ENCODE results near the gene TES.

The TES gene

GRCh38 chr7:116277070-116277469 lies 66.7 kb downstream of the TES start:
- Histone ChIP-seq H3K4me1 (ENCODE audit: control insufficient read depth, low read depth, low read length) (no peaks in the 10 kb centered on the region), H3K79me1 (ENCODE audit: low read length) (no peaks in the 10 kb centered on the region), H2BK15ac (replicated peaks; ENCODE audit: low read depth) (no peak overlapping the region), H3K27ac (ENCODE audit: low read depth, low read length) (no peak overlapping the region), H2AK5ac (ENCODE audit: low read length) (no peak overlapping the region), H4K8ac (ENCODE audit: low read depth, low read length) (no peak overlapping the region), H3K27me3 (ENCODE audit: insufficient read depth, low read length, poor library complexity) (no peaks in the 10 kb centered on the region), H3K18ac (ENCODE audit: low read length) (no peak overlapping the region), H3K23ac (ENCODE audit: low read length) (no peak overlapping the region), H3K4me3 (ENCODE audit: low read length) (no peak overlapping the region), H3K79me2 (ENCODE audit: control insufficient read depth, insufficient read depth, low read length) (no peaks in the 10 kb centered on the region), H4K5ac (ENCODE audit: low read length) (no peak overlapping the region), H2BK5ac (ENCODE audit: low read length) (no peak overlapping the region), H3K4me2 (ENCODE audit: low read length) (no peak overlapping the region), H3K56ac (ENCODE audit: low read length) (no peak overlapping the region), H3K4ac (ENCODE audit: low read depth, low read length) (no peak overlapping the region), H3K9ac (ENCODE audit: low read length) (no peak overlapping the region), H3K36me3 (ENCODE audit: control insufficient read depth, insufficient read depth, low read length) (no peaks in the 10 kb centered on the region), H2BK120ac (ENCODE audit: low read depth, low read length) (no peak overlapping the region)
- DNase-seq, result no peak

- H2BK15ac ChIP-seq (replicated peaks; ENCODE audit: low read depth), result no peak overlapping the region
- no peak overlapping the region for H4K8ac ChIP-seq (ENCODE audit: low read depth, low read length)
- no peak overlapping the region for H3K56ac ChIP-seq (ENCODE audit: low read length)
- H2BK5ac ChIP-seq (ENCODE audit: low read length), result no peak overlapping the region
- H4K5ac ChIP-seq (ENCODE audit: low read length), result no peak overlapping the region
- no peak overlapping the region for H3K9ac ChIP-seq (ENCODE audit: low read length)
- no peak for DNase-seq
- H3K4me1 ChIP-seq (ENCODE audit: control insufficient read depth, low read depth, low read length), result no peaks in the 10 kb centered on the region
- no peaks in the 10 kb centered on the region for H3K79me1 ChIP-seq (ENCODE audit: low read length)
- no peak overlapping the region for H3K4me3 ChIP-seq (ENCODE audit: low read length)
- H3K18ac ChIP-seq (ENCODE audit: low read length), result no peak overlapping the region
- H3K4ac ChIP-seq (ENCODE audit: low read depth, low read length), result no peak overlapping the region
- no peaks in the 10 kb centered on the region for H3K36me3 ChIP-seq (ENCODE audit: control insufficient read depth, insufficient read depth, low read length)
- H2AK5ac ChIP-seq (ENCODE audit: low read length), result no peak overlapping the region
- H3K27ac ChIP-seq (ENCODE audit: low read depth, low read length), result no peak overlapping the region
- no peaks in the 10 kb centered on the region for H3K27me3 ChIP-seq (ENCODE audit: insufficient read depth, low read length, poor library complexity)
- no peak overlapping the region for H3K4me2 ChIP-seq (ENCODE audit: low read length)
- H3K79me2 ChIP-seq (ENCODE audit: control insufficient read depth, insufficient read depth, low read length), result no peaks in the 10 kb centered on the region
- H2BK120ac ChIP-seq (ENCODE audit: low read depth, low read length), result no peak overlapping the region
- H3K23ac ChIP-seq (ENCODE audit: low read length), result no peak overlapping the region
These were observed 68.9 kb downstream of the TES start for GRCh38 chr7:116279217-116279616.

- no peak overlapping the region for H2BK5ac ChIP-seq (ENCODE audit: low read length)
- H3K27me3 ChIP-seq (ENCODE audit: insufficient read depth, low read length, poor library complexity), result no peaks in the 10 kb centered on the region
- H3K79me2 ChIP-seq (ENCODE audit: control insufficient read depth, insufficient read depth, low read length), result no peaks in the 10 kb centered on the region
- H3K36me3 ChIP-seq (ENCODE audit: control insufficient read depth, insufficient read depth, low read length), result no peaks in the 10 kb centered on the region
- no peak overlapping the region for H3K4ac ChIP-seq (ENCODE audit: low read depth, low read length)
- H4K8ac ChIP-seq (ENCODE audit: low read depth, low read length), result no peak overlapping the region
- no peak overlapping the region for H2BK120ac ChIP-seq (ENCODE audit: low read depth, low read length)
- no peak overlapping the region for H3K18ac ChIP-seq (ENCODE audit: low read length)
- no peaks in the 10 kb centered on the region for H3K4me1 ChIP-seq (ENCODE audit: control insufficient read depth, low read depth, low read length)
- H3K56ac ChIP-seq (ENCODE audit: low read length), result no peak overlapping the region
- no peak overlapping the region for H2AK5ac ChIP-seq (ENCODE audit: low read length)
- WGBS (ENCODE audit: extremely low coverage, insufficient coverage, low lambda C conversion rate), result no CpG with 5 or more reads among the region's 2 CpGs
- no peak overlapping the region for H4K5ac ChIP-seq (ENCODE audit: low read length)
- no peak overlapping the region for H3K27ac ChIP-seq (ENCODE audit: low read depth, low read length)
- no peak overlapping the region for H3K4me2 ChIP-seq (ENCODE audit: low read length)
- H2BK15ac ChIP-seq (replicated peaks; ENCODE audit: low read depth), result no peak overlapping the region
- no peak overlapping the region for H3K9ac ChIP-seq (ENCODE audit: low read length)
- no peak overlapping the region for H3K4me3 ChIP-seq (ENCODE audit: low read length)
- no peak overlapping the region for H3K23ac ChIP-seq (ENCODE audit: low read length)
- no peaks in the 10 kb centered on the region for H3K79me1 ChIP-seq (ENCODE audit: low read length)
- no peak for DNase-seq
These were observed 70.5 kb downstream of the TES start for GRCh38 chr7:116280803-116281202.

GRCh38 chr7:116283595-116284204 lies 73.4 kb downstream of the TES start:
- Histone ChIP-seq H4K8ac (ENCODE audit: low read depth, low read length) (no peak overlapping the region), H3K9ac (ENCODE audit: low read length) (no peak overlapping the region), H3K79me1 (ENCODE audit: low read length) (no peaks in the 10 kb centered on the region)

GRCh38 chr7:116284390-116284789 lies 74.1 kb downstream of the TES start:
- H2BK5ac ChIP-seq (ENCODE audit: low read length), result no peak overlapping the region
- H3K9ac ChIP-seq (ENCODE audit: low read length), result no peak overlapping the region
- no peak overlapping the region for H3K4me2 ChIP-seq (ENCODE audit: low read length)
- H3K4me3 ChIP-seq (ENCODE audit: low read length), result no peak overlapping the region
- no peaks in the 10 kb centered on the region for H3K36me3 ChIP-seq (ENCODE audit: control insufficient read depth, insufficient read depth, low read length)
- no peak overlapping the region for H4K8ac ChIP-seq (ENCODE audit: low read depth, low read length)
- H2BK15ac ChIP-seq (replicated peaks; ENCODE audit: low read depth), result no peak overlapping the region
- H3K56ac ChIP-seq (ENCODE audit: low read length), result no peak overlapping the region
- H3K27me3 ChIP-seq (ENCODE audit: insufficient read depth, low read length, poor library complexity), result no peaks in the 10 kb centered on the region
- H3K79me2 ChIP-seq (ENCODE audit: control insufficient read depth, insufficient read depth, low read length), result no peaks in the 10 kb centered on the region
- WGBS (ENCODE audit: extremely low coverage, insufficient coverage, low lambda C conversion rate), result no CpG with 5 or more reads among the region's 3 CpGs
- H3K18ac ChIP-seq (ENCODE audit: low read length), result no peak overlapping the region
- H4K5ac ChIP-seq (ENCODE audit: low read length), result no peak overlapping the region
- no peaks in the 10 kb centered on the region for H3K4me1 ChIP-seq (ENCODE audit: control insufficient read depth, low read depth, low read length)
- H2AK5ac ChIP-seq (ENCODE audit: low read length), result no peak overlapping the region
- H3K4ac ChIP-seq (ENCODE audit: low read depth, low read length), result no peak overlapping the region
- H3K79me1 ChIP-seq (ENCODE audit: low read length), result no peaks in the 10 kb centered on the region
- no peak for DNase-seq
- H3K27ac ChIP-seq (ENCODE audit: low read depth, low read length), result no peak overlapping the region
- no peak overlapping the region for H2BK120ac ChIP-seq (ENCODE audit: low read depth, low read length)
- no peak overlapping the region for H3K23ac ChIP-seq (ENCODE audit: low read length)

More at GRCh38 chr7:116283595-116284204, 73.4 kb downstream of the TES start:
- no peak overlapping the region for H3K18ac ChIP-seq (ENCODE audit: low read length)
- no peaks in the 10 kb centered on the region for H3K27me3 ChIP-seq (ENCODE audit: insufficient read depth, low read length, poor library complexity)
- H3K4ac ChIP-seq (ENCODE audit: low read depth, low read length), result no peak overlapping the region
- H3K56ac ChIP-seq (ENCODE audit: low read length), result no peak overlapping the region
- H3K4me3 ChIP-seq (ENCODE audit: low read length), result no peak overlapping the region
- H2BK120ac ChIP-seq (ENCODE audit: low read depth, low read length), result no peak overlapping the region
- H3K4me1 ChIP-seq (ENCODE audit: control insufficient read depth, low read depth, low read length), result no peaks in the 10 kb centered on the region
- H3K4me2 ChIP-seq (ENCODE audit: low read length), result no peak overlapping the region
- no peak for DNase-seq
- no peak overlapping the region for H2BK15ac ChIP-seq (replicated peaks; ENCODE audit: low read depth)
- H2BK5ac ChIP-seq (ENCODE audit: low read length), result no peak overlapping the region
- H3K79me2 ChIP-seq (ENCODE audit: control insufficient read depth, insufficient read depth, low read length), result no peaks in the 10 kb centered on the region
- H4K5ac ChIP-seq (ENCODE audit: low read length), result no peak overlapping the region
- no peak overlapping the region for H3K23ac ChIP-seq (ENCODE audit: low read length)
- WGBS (ENCODE audit: extremely low coverage, insufficient coverage, low lambda C conversion rate), result no CpG with 5 or more reads among the region's 3 CpGs
- no peak overlapping the region for H2AK5ac ChIP-seq (ENCODE audit: low read length)
- H3K27ac ChIP-seq (ENCODE audit: low read depth, low read length), result no peak overlapping the region
- no peaks in the 10 kb centered on the region for H3K36me3 ChIP-seq (ENCODE audit: control insufficient read depth, insufficient read depth, low read length)

GRCh38 chr7:116285252-116285651 lies 74.9 kb downstream of the TES start:
- H4K8ac ChIP-seq (ENCODE audit: low read depth, low read length), result no peak overlapping the region
- H2AK5ac ChIP-seq (ENCODE audit: low read length), result no peak overlapping the region
- no peaks in the 10 kb centered on the region for H3K79me1 ChIP-seq (ENCODE audit: low read length)
- DNase-seq, result no peak
- H3K9ac ChIP-seq (ENCODE audit: low read length), result no peak overlapping the region
- H3K4me2 ChIP-seq (ENCODE audit: low read length), result no peak overlapping the region
- H3K4me1 ChIP-seq (ENCODE audit: control insufficient read depth, low read depth, low read length), result no peaks in the 10 kb centered on the region
- H3K27ac ChIP-seq (ENCODE audit: low read depth, low read length), result no peak overlapping the region
- no peaks in the 10 kb centered on the region for H3K36me3 ChIP-seq (ENCODE audit: control insufficient read depth, insufficient read depth, low read length)
- H2BK15ac ChIP-seq (replicated peaks; ENCODE audit: low read depth), result no peak overlapping the region
- H2BK5ac ChIP-seq (ENCODE audit: low read length), result no peak overlapping the region
- no peak overlapping the region for H3K56ac ChIP-seq (ENCODE audit: low read length)
- H3K4me3 ChIP-seq (ENCODE audit: low read length), result no peak overlapping the region
- no peak overlapping the region for H3K4ac ChIP-seq (ENCODE audit: low read depth, low read length)
- no CpG with 5 or more reads among the region's 1 CpG for WGBS (ENCODE audit: extremely low coverage, insufficient coverage, low lambda C conversion rate)
- H3K27me3 ChIP-seq (ENCODE audit: insufficient read depth, low read length, poor library complexity), result no peaks in the 10 kb centered on the region
- no peak overlapping the region for H2BK120ac ChIP-seq (ENCODE audit: low read depth, low read length)
- no peak overlapping the region for H3K23ac ChIP-seq (ENCODE audit: low read length)
- H3K18ac ChIP-seq (ENCODE audit: low read length), result no peak overlapping the region
- no peak overlapping the region for H4K5ac ChIP-seq (ENCODE audit: low read length)
- H3K79me2 ChIP-seq (ENCODE audit: control insufficient read depth, insufficient read depth, low read length), result no peaks in the 10 kb centered on the region

Measured in mesendoderm (in vitro differentiated cells).